Activated naive CD8-positive, alpha-beta T cell (primary cell): Measurements from ENCODE around the gene MCL1.
A peak's percentile ranks its signal among the peaks of the same experiment; 100 is the strongest.

Source experiments
- H3K27ac Mint-ChIP-seq: one replicate; pipeline ENCODE4 v1.8.0; 2021; ENCODE audit warnings: mixed read lengths
- H3K27me3 Mint-ChIP-seq: one replicate; pipeline ENCODE4 v1.8.0; 2021; ENCODE audit warnings: mixed read lengths
- H3K36me3 Mint-ChIP-seq: one replicate; pipeline ENCODE4 v1.8.0; 2021; ENCODE audit warnings: mixed read lengths
- H3K4me1 Mint-ChIP-seq: one replicate; pipeline ENCODE4 v1.8.0; 2021; ENCODE audit warnings: low read depth, mixed read lengths
- H3K4me3 Mint-ChIP-seq: one replicate; pipeline ENCODE4 v1.8.0; 2021; ENCODE audit warnings: mild to moderate bottlenecking, mixed read lengths
- H3K9me3 Mint-ChIP-seq: one replicate; pipeline ENCODE4 v1.8.0; 2021; ENCODE audit warnings: low read depth, mixed read lengths

The MCL1 gene

DNA sequence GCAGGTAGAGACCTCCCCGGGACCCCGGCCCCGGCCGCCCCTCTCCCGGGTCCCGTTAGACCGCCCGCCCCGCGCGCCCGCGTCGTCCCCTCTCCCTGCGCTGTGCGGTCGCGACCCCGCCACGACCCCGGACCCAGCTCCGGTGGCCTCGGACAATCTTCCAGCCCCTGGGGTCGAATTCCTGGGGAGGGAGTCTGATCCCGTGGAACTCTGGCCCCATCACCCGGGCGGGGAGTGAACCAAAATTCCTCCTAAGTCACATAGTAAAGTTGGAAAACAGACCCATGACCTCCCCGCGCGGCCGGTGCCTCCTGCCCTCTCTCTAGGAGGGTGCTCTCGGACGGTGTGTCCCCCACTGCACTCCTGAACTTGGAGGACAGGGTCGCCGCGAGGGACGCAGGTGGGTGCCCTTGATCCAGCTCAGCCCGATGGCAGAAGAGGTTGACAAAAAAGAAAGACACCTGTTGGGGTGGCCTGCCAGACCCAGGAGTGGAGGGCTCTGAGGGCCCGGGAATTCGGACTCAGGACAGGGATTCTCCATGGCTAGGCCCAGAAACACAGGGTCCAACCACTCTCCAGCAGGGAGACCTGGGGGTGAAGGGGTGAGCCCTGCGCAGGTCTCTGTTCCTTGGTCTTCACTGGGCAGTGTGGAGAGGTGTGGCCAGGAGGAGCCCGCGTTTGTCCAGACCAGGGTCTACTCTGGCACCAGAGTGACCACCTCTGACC lies 29.8 kb downstream of the MCL1 start:
- H3K4me1 Mint-ChIP-seq, result peaks cover 26% of the 10 kb centered on the region
- no peaks in the 10 kb centered on the region for H3K9me3 Mint-ChIP-seq
- peak overlapping the region; percentile 64 for H3K4me3 Mint-ChIP-seq
- no peaks in the 10 kb centered on the region for H3K36me3 Mint-ChIP-seq
- peak overlapping the region; percentile 28 for H3K27ac Mint-ChIP-seq
- peaks cover 16% of the 10 kb centered on the region for H3K27me3 Mint-ChIP-seq

- H3K4me1 Mint-ChIP-seq, result peaks cover 26% of the 10 kb centered on the region
- H3K9me3 Mint-ChIP-seq, result no peaks in the 10 kb centered on the region
- no peaks in the 10 kb centered on the region for H3K36me3 Mint-ChIP-seq
- peak within 1 kb of the TSS; percentile 83 for H3K4me3 Mint-ChIP-seq
- peak within 1 kb of the TSS; percentile 28 for H3K27ac Mint-ChIP-seq
- peaks cover 16% of the 10 kb centered on the region for H3K27me3 Mint-ChIP-seq
These were observed 30.5 kb downstream of the MCL1 start, which contains the start of gene ADAMTSL4 for GRCh38 chr1:150548632-150549495. Gene ADAMTSL4, plus strand, starts transcription at chr1:150549408. Its CDS starts 2,881 bp downstream, at chr1:150552289.

DNA sequence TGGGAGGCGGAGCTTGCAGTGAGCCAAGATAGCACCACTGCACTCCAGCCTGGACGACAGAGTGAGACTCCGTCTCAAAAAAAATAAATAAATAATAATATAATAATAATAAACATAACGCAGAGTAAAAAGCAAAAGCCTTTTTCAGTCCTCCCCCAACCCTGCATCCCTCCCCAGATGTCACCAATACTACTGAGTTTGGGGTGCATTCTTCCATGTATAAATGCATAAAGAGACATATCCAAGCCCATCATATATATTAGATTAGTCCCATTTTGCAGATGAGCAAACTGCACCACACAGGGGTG lies 31.1 kb downstream of the MCL1 start:
- H3K36me3 Mint-ChIP-seq, result no peaks in the 10 kb centered on the region
- no peaks in the 10 kb centered on the region for H3K9me3 Mint-ChIP-seq
- peaks cover 26% of the 10 kb centered on the region for H3K4me1 Mint-ChIP-seq
- peaks cover 20% of the 10 kb centered on the region for H3K27me3 Mint-ChIP-seq
- peak overlapping the region; percentile 83 for H3K4me3 Mint-ChIP-seq
- H3K27ac Mint-ChIP-seq, result no peak overlapping the region

DNA sequence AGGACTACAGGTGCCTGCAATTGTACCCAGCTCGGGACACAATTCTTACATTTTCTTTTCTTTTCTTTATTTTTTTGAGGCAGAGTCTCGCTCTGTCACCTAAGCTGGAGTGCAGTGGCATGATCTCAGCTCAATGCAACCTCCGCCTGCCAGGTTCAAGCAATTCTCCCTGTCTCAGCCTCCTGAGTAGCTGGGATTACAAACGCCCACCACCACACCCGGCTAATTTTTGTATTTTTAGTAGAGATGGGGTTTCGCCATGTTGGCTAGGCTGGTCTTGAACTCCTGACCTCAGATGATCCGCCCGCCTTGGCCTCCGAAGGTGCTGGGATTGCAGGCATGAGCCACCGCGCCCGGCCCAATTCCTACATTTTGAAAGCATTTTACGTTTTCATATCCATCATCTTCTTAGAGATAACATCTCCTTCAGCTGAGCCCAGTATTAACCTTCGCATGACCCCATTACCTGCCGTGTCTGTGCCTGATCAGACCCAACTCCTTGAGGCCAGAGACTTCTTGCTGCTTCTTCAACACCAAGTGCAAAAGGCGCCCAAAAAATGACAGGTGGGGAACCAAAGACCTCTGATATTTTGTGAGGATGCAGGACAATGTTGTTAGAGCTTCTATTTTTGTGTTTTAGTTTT lies 33.0 kb downstream of the MCL1 start:
- Mint-ChIP-seq H3K9me3 (no peaks in the 10 kb centered on the region), H3K27me3 (peaks cover 20% of the 10 kb centered on the region), H3K36me3 (no peaks in the 10 kb centered on the region), H3K4me1 (peaks cover 16% of the 10 kb centered on the region), H3K4me3 (no peak overlapping the region), H3K27ac (no peak overlapping the region)

DNA sequence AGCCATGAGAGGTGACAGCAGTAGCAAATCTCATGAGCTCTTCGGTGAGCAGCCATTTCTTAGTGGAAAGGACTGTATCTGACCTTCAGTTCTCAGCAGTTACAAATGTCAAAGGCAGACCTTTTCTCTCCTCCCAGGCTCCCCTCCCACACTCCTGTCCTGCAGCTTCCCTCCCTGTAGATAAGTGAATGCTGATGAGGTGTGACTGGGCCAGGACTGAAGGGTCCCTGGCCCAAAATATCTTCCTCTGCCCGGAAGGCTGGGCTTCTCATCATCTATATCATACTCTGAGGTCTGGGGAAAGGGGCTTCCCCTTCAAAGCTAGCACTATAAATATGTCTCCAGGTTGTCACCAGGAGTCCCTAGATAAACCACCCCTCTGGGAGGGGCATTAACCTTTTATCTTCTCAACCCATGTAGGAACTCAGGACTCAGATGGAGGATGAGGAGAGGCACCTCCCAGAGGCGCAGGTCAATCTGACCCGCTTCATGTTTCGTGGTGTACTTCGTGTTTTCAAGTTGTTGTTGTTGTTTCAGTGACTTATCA lies 33.9 kb downstream of the MCL1 start:
- Mint-ChIP-seq H3K9me3 (no peaks in the 10 kb centered on the region), H3K27me3 (peaks cover 20% of the 10 kb centered on the region), H3K36me3 (no peaks in the 10 kb centered on the region), H3K4me1 (peaks cover 9% of the 10 kb centered on the region), H3K27ac (no peak overlapping the region), H3K4me3 (no peak overlapping the region)

DNA sequence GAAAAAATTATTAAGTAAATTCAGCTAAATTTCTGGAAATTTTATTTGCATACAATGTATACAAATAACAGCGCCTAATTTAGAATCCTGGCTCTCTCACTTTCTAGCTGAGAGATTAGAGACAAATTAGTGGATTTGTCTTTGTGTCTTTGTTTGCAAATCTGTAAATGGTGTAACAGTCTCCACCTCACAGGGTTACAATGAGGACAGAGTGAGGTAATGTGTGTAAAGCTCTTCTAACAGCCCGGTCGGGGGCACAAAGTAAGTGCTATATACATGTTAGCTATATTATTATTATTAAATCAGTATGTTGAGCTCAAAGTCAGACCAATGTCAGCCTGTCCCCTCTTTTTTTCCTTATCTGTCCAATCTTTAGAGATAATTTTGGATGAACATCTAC lies 35.2 kb downstream of the MCL1 start:
- peaks cover 15% of the 10 kb centered on the region for H3K27me3 Mint-ChIP-seq

GRCh38 chr1:150543500-150544143 lies 35.8 kb downstream of the MCL1 start:
- Mint-ChIP-seq H3K36me3 (no peaks in the 10 kb centered on the region), H3K4me3 (no peak overlapping the region), H3K9me3 (no peaks in the 10 kb centered on the region), H3K27ac (no peak overlapping the region), H3K27me3 (peaks cover 15% of the 10 kb centered on the region), H3K4me1 (peaks cover 3% of the 10 kb centered on the region)

More for the DNA sequence above, 35.2 kb downstream of the MCL1 start:
- Mint-ChIP-seq H3K36me3 (no peaks in the 10 kb centered on the region), H3K4me1 (peaks cover 3% of the 10 kb centered on the region), H3K27ac (no peak overlapping the region), H3K9me3 (no peaks in the 10 kb centered on the region), H3K4me3 (no peak overlapping the region)

GRCh38 chr1:150537732-150538684 lies 41.4 kb downstream of the MCL1 start:
- H3K9me3 Mint-ChIP-seq, result no peaks in the 10 kb centered on the region
- H3K4me1 Mint-ChIP-seq, result no peaks in the 10 kb centered on the region
- H3K27ac Mint-ChIP-seq, result no peak overlapping the region
- H3K4me3 Mint-ChIP-seq, result no peak overlapping the region
- H3K27me3 Mint-ChIP-seq, result peaks cover 2% of the 10 kb centered on the region
- H3K36me3 Mint-ChIP-seq, result no peaks in the 10 kb centered on the region

- H3K36me3 Mint-ChIP-seq, result no peaks in the 10 kb centered on the region
- H3K27me3 Mint-ChIP-seq, result peaks cover 2% of the 10 kb centered on the region
- no peak overlapping the region for H3K27ac Mint-ChIP-seq
- H3K4me3 Mint-ChIP-seq, result no peak overlapping the region
- H3K4me1 Mint-ChIP-seq, result peaks cover 2% of the 10 kb centered on the region
- no peaks in the 10 kb centered on the region for H3K9me3 Mint-ChIP-seq
These were observed 42.3 kb downstream of the MCL1 start for GRCh38 chr1:150536836-150537731.

GRCh38 chr1:150535511-150536287 lies 43.7 kb downstream of the MCL1 start:
- Mint-ChIP-seq H3K4me3 (no peak overlapping the region), H3K4me1 (peaks cover 2% of the 10 kb centered on the region), H3K9me3 (no peaks in the 10 kb centered on the region), H3K36me3 (no peaks in the 10 kb centered on the region), H3K27ac (no peak overlapping the region), H3K27me3 (peaks cover 2% of the 10 kb centered on the region)

DNA sequence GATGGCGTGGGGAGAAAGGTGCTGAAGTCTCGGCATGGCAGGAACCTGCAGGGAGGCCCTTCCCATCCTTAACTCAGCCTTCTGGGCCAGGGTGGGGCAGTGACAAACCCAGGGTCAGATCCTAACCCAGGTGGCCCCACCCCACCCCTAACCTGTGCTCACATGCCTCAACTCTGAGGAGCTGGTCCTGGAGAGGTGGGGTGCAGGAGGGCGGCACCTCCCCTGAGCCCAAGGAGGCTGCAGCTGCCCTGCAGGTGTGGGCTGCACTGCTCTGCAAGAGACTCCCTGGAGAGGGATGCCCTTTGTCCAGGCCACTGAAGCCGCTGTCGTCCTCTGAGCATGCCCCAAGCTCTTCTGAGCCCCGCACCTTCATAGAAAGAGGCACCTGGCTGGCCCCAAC lies 45.4 kb downstream of the MCL1 start:
- Mint-ChIP-seq H3K9me3 (no peaks in the 10 kb centered on the region), H3K4me1 (peaks cover 2% of the 10 kb centered on the region), H3K27me3 (peaks cover 2% of the 10 kb centered on the region), H3K36me3 (no peaks in the 10 kb centered on the region), H3K4me3 (no peak overlapping the region), H3K27ac (no peak overlapping the region)

DNA sequence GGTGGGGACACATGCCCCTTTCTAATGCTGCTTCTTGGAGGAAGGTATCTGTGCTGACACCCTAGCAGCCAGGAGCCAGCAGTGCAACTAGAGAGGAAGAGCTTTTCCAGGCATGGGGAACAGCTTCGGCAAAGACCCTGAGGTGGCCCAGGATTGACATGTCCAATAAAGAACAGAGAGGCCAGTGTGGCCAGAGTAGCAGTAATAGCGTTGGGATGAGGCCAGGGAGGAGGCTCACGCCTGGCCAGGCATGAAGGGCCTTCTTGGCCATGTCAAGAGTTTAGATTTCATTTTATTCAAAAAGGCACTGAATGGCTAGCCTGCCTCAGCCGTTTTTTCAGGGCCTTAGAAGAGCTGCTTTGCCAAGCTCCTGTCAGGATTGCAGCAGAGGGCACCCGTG lies 46.5 kb downstream of the MCL1 start:
- peaks cover 2% of the 10 kb centered on the region for H3K4me1 Mint-ChIP-seq
- H3K36me3 Mint-ChIP-seq, result no peaks in the 10 kb centered on the region
- no peaks in the 10 kb centered on the region for H3K9me3 Mint-ChIP-seq
- peaks cover 2% of the 10 kb centered on the region for H3K27me3 Mint-ChIP-seq
- no peak overlapping the region for H3K4me3 Mint-ChIP-seq
- H3K27ac Mint-ChIP-seq, result no peak overlapping the region
